Brain microvascular endothelial cell (primary cell): Measurements from ENCODE around the gene HNRNPC.
"Not testable (repeated sequence)": the region's sequence is repeated elsewhere in the genome, so short reads cannot be mapped to it uniquely, and the experiment has no call there.

ENCODE experiments used
- DNase-seq: peaks from one replicate; pipeline ENCODE4 v3.0.0-alpha.2; 2020
- H3K27ac ChIP-seq: fragments of 250-450 bp; sonication (Bioruptor Pico); 2 replicates; pipeline ENCODE4 v1.5.1; 2020; ENCODE audit warnings: mild to moderate bottlenecking, moderate library complexity
- H3K27me3 ChIP-seq: fragments of 250-450 bp; sonication (Bioruptor Pico); replicated peaks from 2 replicates; pipeline ENCODE4 v1.5.1; 2020; ENCODE audit warnings: mild to moderate bottlenecking
- H3K36me3 ChIP-seq: fragments of 250-450 bp; sonication (Bioruptor Pico); replicated peaks from 2 replicates; pipeline ENCODE4 v1.5.1; 2020; ENCODE audit warnings: mild to moderate bottlenecking
- H3K4me3 ChIP-seq: 2 replicates; pipeline ENCODE4 v1.5.1; 2011; ENCODE audit warnings: low read depth, mild to moderate bottlenecking, control low read depth, low read length, moderate library complexity
- in situ Hi-C: cut with HindIII; loops from 2 replicates; pipeline ENCODE4 v1.10.0; 2017; ENCODE audit warnings: low sequenced_read_pairs, low pct_ligation_motif_present
- TF ChIP-seq, protein P1 (sequence below): IDR thresholded peaks from 2 replicates; pipeline ENCODE4 v1.5.1; 2011; ENCODE audit warnings: low read depth, mild to moderate bottlenecking, moderate library complexity, low read length, control low read depth, inconsistent platforms; ENCODE audit errors: missing control alignments

The HNRNPC gene

DNA sequence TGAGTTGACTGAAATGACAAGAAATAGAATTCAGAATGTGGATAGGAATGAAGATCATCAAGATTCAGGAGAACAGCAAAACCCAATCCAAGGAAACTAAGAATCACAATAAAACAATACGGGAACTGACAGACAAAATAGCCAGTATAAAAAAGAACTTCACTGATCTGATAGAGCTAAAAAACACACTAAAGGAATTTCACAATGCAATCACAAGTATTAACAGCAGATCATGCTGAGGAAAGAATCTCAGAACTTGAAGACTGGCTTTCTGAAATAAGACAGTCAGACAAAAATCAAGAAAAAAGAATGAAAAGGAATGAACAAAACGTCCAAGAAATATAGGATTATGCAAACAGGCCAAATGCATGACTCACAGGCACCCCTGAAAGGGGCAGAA lies 98.1 kb downstream of the HNRNPC start:
- no peak overlapping the region for H3K4me3 ChIP-seq
- H3K27me3 ChIP-seq, result no peaks in the 10 kb centered on the region
- TF ChIP-seq, protein P1, sequence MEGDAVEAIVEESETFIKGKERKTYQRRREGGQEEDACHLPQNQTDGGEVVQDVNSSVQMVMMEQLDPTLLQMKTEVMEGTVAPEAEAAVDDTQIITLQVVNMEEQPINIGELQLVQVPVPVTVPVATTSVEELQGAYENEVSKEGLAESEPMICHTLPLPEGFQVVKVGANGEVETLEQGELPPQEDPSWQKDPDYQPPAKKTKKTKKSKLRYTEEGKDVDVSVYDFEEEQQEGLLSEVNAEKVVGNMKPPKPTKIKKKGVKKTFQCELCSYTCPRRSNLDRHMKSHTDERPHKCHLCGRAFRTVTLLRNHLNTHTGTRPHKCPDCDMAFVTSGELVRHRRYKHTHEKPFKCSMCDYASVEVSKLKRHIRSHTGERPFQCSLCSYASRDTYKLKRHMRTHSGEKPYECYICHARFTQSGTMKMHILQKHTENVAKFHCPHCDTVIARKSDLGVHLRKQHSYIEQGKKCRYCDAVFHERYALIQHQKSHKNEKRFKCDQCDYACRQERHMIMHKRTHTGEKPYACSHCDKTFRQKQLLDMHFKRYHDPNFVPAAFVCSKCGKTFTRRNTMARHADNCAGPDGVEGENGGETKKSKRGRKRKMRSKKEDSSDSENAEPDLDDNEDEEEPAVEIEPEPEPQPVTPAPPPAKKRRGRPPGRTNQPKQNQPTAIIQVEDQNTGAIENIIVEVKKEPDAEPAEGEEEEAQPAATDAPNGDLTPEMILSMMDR, result no peak
- in situ Hi-C loops, result no loop called here
- no peaks in the 10 kb centered on the region for H3K36me3 ChIP-seq
- DNase-seq, result no peak
- no peak overlapping the region for H3K27ac ChIP-seq

DNA sequence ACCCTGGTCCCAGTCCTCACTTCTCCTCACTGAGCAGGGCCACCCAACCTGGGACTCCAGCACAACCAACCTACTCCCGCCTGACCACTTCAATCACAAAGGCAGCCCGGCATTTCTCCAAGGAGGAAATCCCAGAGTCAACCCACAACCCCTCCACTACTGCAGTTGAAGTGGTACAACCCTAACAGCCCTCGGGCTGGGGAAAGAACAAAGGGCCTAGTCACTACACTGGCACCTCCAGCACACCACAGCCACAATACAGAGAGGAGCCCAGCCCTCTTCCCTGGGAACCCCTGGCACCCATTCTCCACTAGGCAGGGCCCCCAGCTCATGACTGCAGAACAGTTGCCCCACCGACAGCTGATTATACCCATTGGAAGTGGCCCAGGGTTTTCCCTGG lies 99.7 kb downstream of the HNRNPC start:
- in situ Hi-C loops, result no loop called here
- H3K4me3 ChIP-seq, result no peak overlapping the region

DNA sequence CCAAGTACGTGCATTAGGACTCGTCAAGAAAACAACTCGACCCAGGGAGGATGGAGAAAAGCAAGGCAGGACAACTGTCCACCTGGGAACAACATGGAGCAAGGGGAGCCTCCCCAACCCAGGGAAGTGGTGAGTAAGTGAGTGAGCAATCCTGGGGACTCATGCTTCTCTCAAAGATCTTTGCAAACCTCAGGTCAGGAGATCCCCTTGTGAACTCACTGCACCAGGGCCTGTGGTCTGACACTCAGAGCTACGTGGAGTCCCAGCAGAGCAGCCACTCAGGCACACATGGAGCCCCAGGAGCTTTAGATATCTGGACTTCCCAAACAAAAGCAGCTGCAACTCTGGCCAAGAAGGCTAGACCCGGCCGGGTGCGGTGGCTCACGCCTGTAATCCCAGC lies 101.2 kb downstream of the HNRNPC start:
- Histone ChIP-seq H3K4me3 (no peak overlapping the region), H3K27ac (no peak overlapping the region), H3K36me3 (no peaks in the 10 kb centered on the region), H3K27me3 (no peaks in the 10 kb centered on the region)
- DNase-seq, result no peak
- in situ Hi-C loops, result no loop called here
- TF ChIP-seq, protein P1, result no peak

More for the DNA sequence above, 99.7 kb downstream of the HNRNPC start:
- no peaks in the 10 kb centered on the region for H3K27me3 ChIP-seq
- TF ChIP-seq, protein P1, result no peak
- no peak overlapping the region for H3K27ac ChIP-seq
- H3K36me3 ChIP-seq, result no peaks in the 10 kb centered on the region
- DNase-seq, result no peak

DNA sequence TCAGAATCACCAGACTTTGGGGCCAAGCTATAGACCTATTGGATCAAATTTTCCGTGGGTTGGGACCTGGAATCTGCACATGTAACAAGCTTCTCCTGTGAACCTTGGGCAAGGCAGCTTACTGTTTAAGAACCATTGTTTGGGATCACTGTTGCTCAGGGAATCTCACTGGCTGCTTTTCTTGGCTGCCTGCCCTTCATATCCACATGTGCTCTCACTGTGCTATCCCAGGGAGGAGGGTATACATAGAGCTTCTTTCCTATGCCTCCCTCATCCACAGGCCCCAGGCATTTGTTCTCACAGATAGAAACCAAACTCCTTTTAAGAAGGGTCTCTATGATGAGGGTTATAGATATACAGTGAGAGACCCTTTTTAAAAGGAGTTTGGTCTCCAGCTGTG lies 103.6 kb downstream of the HNRNPC start:
- H3K4me3 ChIP-seq, H3K36me3 ChIP-seq, H3K27ac ChIP-seq, in situ Hi-C loops, H3K27me3 ChIP-seq: not testable (repeated sequence)
- DNase-seq, result peak; percentile 9

DNA sequence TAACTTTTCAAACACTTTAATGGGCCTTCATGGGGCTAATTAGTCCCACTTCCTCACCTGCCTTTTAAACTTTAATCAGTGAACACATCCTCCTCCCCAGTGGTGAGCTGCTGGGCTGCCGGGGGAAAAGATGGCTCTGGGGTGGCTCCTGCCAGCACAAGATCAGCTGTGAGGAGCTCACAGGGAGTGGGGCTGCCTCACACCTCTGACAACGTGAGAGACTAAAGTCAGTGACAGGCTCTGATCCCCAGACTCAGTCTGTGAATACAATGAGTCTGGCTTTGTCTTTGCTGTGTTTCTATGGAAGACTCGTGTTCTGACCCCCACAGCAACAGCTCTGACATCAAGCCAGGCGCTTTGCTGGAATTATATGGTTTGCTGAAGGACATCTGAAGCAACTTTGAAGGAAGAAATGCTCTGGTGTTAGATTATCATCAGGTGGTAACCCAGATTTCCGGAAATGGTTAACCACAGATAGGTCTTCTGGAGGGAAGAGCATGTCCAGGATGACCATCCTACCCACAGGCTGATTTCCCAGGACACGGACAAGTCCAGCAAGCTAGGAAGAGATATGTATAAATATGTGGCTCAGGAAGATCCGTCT lies 104.1 kb downstream of the HNRNPC start:
- H3K36me3 ChIP-seq, H3K27me3 ChIP-seq, H3K27ac ChIP-seq, in situ Hi-C loops, H3K4me3 ChIP-seq: not testable (repeated sequence)
- peak; percentile 11 for DNase-seq

DNA sequence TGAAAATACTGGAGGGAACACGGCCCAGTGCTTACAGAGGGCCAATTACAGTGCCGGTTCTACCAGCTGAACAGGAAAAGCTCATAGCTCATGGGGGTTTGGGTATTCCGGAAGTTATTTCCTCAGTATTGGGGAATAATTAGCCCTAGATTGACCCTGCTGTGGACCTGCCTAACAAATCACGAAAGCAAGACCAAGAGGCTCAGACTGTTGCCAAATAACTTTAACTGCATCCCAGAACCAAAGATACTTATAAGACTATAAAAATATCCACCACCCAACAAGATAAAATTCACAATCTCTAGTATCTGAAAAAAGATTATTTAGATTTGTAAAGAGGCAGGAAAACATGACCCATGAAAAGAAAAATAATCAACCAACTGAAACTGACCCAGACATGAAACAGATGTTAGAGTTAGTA lies 105.4 kb downstream of the HNRNPC start:
- no peak overlapping the region for H3K4me3 ChIP-seq
- in situ Hi-C loops, result no loop called here
- TF ChIP-seq, protein P1, result no peak
- peaks cover 3% of the 10 kb centered on the region for H3K27me3 ChIP-seq
- no peaks in the 10 kb centered on the region for H3K36me3 ChIP-seq
- no peak for DNase-seq
- H3K27ac ChIP-seq, result no peak overlapping the region

DNA sequence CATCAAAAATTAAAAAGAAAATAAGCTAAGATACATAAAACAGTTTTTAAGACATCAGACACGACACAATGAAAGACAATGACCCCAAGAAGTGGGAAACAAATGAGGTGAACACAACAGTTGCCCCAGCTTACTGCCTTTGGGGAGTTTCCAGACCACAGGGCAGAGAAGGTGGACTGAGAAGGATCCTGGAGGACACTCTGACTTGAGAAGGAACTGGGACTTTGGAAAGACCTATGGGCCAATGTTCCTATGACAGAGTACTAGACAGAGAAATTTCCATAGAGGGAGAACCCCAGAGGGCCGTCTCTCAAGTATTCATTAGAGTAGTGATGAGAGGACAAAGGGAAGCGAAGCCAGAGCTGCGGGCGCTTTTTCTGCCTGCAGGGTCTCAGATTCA lies 107.2 kb downstream of the HNRNPC start:
- in situ Hi-C loops, result no loop called here
- Histone ChIP-seq H3K36me3 (no peaks in the 10 kb centered on the region), H3K27ac (no peak overlapping the region), H3K4me3 (no peak overlapping the region), H3K27me3 (peaks cover 3% of the 10 kb centered on the region)
- TF ChIP-seq, protein P1, result no peak
- no peak for DNase-seq
